Panc1 (cell line): Measurements from ENCODE around the gene CGREF1. TPM values are rescaled to one million over a fixed set of nuclear protein-coding genes. Genes with fewer than 3 reads are reported as not detected.

Source experiments
- ATAC-seq: fragments of 200-7000 bp; cut with Tn5 transposase; 2 replicates; pipeline ENCODE4 v1.9.1; 2020; ENCODE audit warnings: mild to moderate bottlenecking, moderate library complexity
- BruUV-seq: library from RNA; stranded (reverse); fragments of 400-500 nt; replicated peaks from 2 replicates; lab custom pipeline; 2021; lab: Mats Ljungman, UMichigan
- CTCF ChIA-PET: fragments of 300-600 bp; sonication (Branson Sonifier 250); formaldehyde crosslinking; loops from one replicate; lab custom pipeline; 2022; ENCODE audit warnings: antibody characterized with exemption; lab: Charles Lee
- POLR2A ChIA-PET: fragments of 300-600 bp; sonication (Branson Sonifier 250); formaldehyde crosslinking; loops from one replicate; lab custom pipeline; 2022; ENCODE audit warnings: antibody characterized with exemption; lab: Charles Lee
- DNase-seq: peaks from one replicate; pipeline ENCODE4 v3.0.0-alpha.2; 2010; ENCODE audit warnings: low read depth, low spot score
- H3K27ac ChIP-seq: 2 replicates; pipeline ENCODE4 v1.5.1; 2011; ENCODE audit warnings: mild to moderate bottlenecking, low read length, inconsistent platforms
- H3K27me3 ChIP-seq: fragments of 200-500 bp; sonication (Bioruptor generic); 2 replicates; pipeline ENCODE4 v1.6.0; 2014; ENCODE audit warnings: low read length, inconsistent platforms; ENCODE audit not compliant: control insufficient read depth, insufficient read depth
- H3K36me3 ChIP-seq: fragments of 200-500 bp; sonication (Bioruptor generic); 2 replicates; pipeline ENCODE4 v1.5.1; 2014; ENCODE audit warnings: inconsistent platforms, mild to moderate bottlenecking, low read length, moderate library complexity; ENCODE audit not compliant: control insufficient read depth, insufficient read depth
- H3K4me1 ChIP-seq: 2 replicates; pipeline ENCODE4 v1.5.1; 2011; ENCODE audit warnings: inconsistent platforms, mild to moderate bottlenecking, low read length, moderate library complexity; ENCODE audit not compliant: control insufficient read depth, insufficient read depth
- H3K4me3 ChIP-seq, 2 experiments: 2 replicates each; pipeline ENCODE4 v1.5.1; 2011 to 2012; ENCODE audit warnings: low read depth in 2 of 2, low read length in 2 of 2, mild to moderate bottlenecking in 2 of 2, inconsistent platforms in 1 of 2, moderate library complexity in 1 of 2
- H3K9me3 ChIP-seq: fragments of 200-500 bp; sonication (Bioruptor generic); 2 replicates; pipeline ENCODE4 v1.5.1; 2014; ENCODE audit warnings: low read depth, mild to moderate bottlenecking, inconsistent platforms, low read length, moderate library complexity; ENCODE audit not compliant: control insufficient read depth, insufficient read depth
- POLR2AphosphoS5 ChIP-seq: IDR thresholded peaks from 2 replicates; pipeline ENCODE4 v1.6.1; 2012; ENCODE audit warnings: mild to moderate bottlenecking, low read depth, low read length, moderate library complexity
- SIN3A ChIP-seq: IDR thresholded peaks from 2 replicates; pipeline ENCODE4 v1.6.1; 2012; ENCODE audit warnings: low read depth, mild to moderate bottlenecking, low read length, moderate library complexity, borderline replicate concordance; ENCODE audit not compliant: insufficient read depth
- TCF7L2 ChIP-seq: IDR thresholded peaks from 2 replicates; pipeline ENCODE4 v1.6.1; 2011; ENCODE audit warnings: mild to moderate bottlenecking, low read depth, low read length, inconsistent platforms
- in situ Hi-C: cut with HindIII; loops from 2 replicates; pipeline ENCODE4 v1.10.0; 2016; ENCODE audit warnings: low sequenced_read_pairs, low pct_unique_long_range_greater_than_20kb
- intact Hi-C: fragments of 100-400 bp; cut with micrococcal nuclease; formaldehyde crosslinking; loops from one replicate; pipeline ENCODE4 v1.10.0; 2022; ENCODE audit not compliant: unreplicated experiment
- total RNA-seq: library from RNA; stranded (reverse); gene quantifications from one replicate; pipeline ENCODE4 v1.2.1, GENCODE V29; 2021; ENCODE audit not compliant: unreplicated experiment
- TF ChIP-seq, protein P1 (sequence below): fragments of 450-650 bp; IDR thresholded peaks from 2 replicates; pipeline ENCODE4 v1.5.1; 2017; ENCODE audit warnings: mild to moderate bottlenecking
- TF ChIP-seq, protein P2 (sequence below), 2 experiments: IDR thresholded peaks; 2 replicates each; pipeline ENCODE4 v1.6.1; 2011 to 2012; ENCODE audit warnings: low read depth in 2 of 2, control low read depth in 1 of 2, low read length in 1 of 2, mild to moderate bottlenecking in 1 of 2, moderate library complexity in 1 of 2; ENCODE audit not compliant: insufficient read depth in 1 of 2

CGREF1 gene
- total RNA-seq, 1 experiment from 2014 or later, result 10.1 TPM

DNA sequence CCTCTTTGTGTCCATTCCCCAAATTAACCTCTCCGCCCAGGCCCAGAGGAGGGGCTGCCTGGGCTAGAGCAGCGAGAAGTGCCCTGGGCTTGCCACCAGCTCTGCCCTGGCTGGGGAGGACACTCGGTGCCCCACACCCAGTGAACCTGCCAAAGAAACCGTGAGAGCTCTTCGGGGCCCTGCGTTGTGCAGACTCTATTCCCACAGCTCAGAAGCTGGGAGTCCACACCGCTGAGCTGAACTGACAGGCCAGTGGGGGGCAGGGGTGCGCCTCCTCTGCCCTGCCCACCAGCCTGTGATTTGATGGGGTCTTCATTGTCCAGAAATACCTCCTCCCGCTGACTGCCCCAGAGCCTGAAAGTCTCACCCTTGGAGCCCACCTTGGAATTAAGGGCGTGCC is 18.9 kb downstream of the CGREF1 start:
- CTCF ChIA-PET, result interaction anchor here (0.5 kb wide), 1 partner anchor 62 kb away, joined by 3 read pairs; no protein-coding TSS in a partner anchor
- Histone ChIP-seq H3K9me3 (no peaks in the 10 kb centered on the region), H3K4me3 (no peak overlapping the region), H3K27me3 (no peaks in the 10 kb centered on the region), H3K36me3 (no peaks in the 10 kb centered on the region), H3K27ac (no peak overlapping the region), H3K4me1 (no peaks in the 10 kb centered on the region)
- intact Hi-C loops (no loop called here), in situ Hi-C loops (no loop called here)
- DNase-seq, result no peak
- POLR2A ChIA-PET, result no interaction called here
- no peak for ATAC-seq
- TF ChIP-seq, protein P1, sequence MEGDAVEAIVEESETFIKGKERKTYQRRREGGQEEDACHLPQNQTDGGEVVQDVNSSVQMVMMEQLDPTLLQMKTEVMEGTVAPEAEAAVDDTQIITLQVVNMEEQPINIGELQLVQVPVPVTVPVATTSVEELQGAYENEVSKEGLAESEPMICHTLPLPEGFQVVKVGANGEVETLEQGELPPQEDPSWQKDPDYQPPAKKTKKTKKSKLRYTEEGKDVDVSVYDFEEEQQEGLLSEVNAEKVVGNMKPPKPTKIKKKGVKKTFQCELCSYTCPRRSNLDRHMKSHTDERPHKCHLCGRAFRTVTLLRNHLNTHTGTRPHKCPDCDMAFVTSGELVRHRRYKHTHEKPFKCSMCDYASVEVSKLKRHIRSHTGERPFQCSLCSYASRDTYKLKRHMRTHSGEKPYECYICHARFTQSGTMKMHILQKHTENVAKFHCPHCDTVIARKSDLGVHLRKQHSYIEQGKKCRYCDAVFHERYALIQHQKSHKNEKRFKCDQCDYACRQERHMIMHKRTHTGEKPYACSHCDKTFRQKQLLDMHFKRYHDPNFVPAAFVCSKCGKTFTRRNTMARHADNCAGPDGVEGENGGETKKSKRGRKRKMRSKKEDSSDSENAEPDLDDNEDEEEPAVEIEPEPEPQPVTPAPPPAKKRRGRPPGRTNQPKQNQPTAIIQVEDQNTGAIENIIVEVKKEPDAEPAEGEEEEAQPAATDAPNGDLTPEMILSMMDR, result no peak
- TF ChIP-seq TCF7L2, result no peak
- TF ChIP-seq, protein P2, sequence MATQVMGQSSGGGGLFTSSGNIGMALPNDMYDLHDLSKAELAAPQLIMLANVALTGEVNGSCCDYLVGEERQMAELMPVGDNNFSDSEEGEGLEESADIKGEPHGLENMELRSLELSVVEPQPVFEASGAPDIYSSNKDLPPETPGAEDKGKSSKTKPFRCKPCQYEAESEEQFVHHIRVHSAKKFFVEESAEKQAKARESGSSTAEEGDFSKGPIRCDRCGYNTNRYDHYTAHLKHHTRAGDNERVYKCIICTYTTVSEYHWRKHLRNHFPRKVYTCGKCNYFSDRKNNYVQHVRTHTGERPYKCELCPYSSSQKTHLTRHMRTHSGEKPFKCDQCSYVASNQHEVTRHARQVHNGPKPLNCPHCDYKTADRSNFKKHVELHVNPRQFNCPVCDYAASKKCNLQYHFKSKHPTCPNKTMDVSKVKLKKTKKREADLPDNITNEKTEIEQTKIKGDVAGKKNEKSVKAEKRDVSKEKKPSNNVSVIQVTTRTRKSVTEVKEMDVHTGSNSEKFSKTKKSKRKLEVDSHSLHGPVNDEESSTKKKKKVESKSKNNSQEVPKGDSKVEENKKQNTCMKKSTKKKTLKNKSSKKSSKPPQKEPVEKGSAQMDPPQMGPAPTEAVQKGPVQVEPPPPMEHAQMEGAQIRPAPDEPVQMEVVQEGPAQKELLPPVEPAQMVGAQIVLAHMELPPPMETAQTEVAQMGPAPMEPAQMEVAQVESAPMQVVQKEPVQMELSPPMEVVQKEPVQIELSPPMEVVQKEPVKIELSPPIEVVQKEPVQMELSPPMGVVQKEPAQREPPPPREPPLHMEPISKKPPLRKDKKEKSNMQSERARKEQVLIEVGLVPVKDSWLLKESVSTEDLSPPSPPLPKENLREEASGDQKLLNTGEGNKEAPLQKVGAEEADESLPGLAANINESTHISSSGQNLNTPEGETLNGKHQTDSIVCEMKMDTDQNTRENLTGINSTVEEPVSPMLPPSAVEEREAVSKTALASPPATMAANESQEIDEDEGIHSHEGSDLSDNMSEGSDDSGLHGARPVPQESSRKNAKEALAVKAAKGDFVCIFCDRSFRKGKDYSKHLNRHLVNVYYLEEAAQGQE (IDR thresholded peaks at IDR 0.05; ENCODE audit: insufficient read depth in 1 of 2, low read depth in 2 of 2, low read length in 1 of 2), result no peak
- no peak for TF ChIP-seq SIN3A
- TF ChIP-seq POLR2AphosphoS5, result no peak
- no TSS peak for BruUV-seq

DNA sequence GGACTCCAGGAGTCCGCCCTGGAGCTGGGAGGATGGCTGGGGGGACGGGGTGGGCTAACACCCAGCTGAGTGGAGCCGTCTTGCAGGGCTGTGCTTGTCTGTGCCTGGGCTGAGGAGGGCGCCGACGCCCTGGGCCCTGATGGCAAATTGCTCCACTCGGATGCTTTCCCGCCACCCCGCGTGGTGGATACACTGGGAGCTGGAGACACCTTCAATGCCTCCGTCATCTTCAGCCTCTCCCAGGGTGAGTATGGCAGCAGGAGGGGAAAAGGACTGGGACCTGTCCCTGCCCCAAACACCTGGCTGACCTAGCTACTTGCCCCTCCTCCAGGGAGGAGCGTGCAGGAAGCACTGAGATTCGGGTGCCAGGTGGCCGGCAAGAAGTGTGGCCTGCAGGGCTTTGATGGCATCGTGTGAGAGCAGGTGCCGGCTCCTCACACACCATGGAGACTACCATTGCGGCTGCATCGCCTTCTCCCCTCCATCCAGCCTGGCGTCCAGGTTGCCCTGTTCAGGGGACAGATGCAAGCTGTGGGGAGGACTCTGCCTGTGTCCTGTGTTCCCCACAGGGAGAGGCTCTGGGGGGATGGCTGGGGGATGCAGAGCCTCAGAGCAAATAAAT is 19.5 kb downstream of the CGREF1 start:
- Histone ChIP-seq H3K9me3 (no peaks in the 10 kb centered on the region), H3K4me1 (no peaks in the 10 kb centered on the region), H3K4me3 (no peak overlapping the region), H3K27me3 (no peaks in the 10 kb centered on the region), H3K27ac (no peak overlapping the region), H3K36me3 (no peaks in the 10 kb centered on the region)
- intact Hi-C loops (loop anchor here (5.0 kb wide), 1 partner anchor 183 kb away; the partner anchor contains the start of gene TRIM54), in situ Hi-C loops (no loop called here)
- POLR2A ChIA-PET, result interaction anchor here (0.6 kb wide), 1 partner anchor 180 kb away, joined by 3 read pairs; no protein-coding TSS in a partner anchor
- ATAC-seq (peak; percentile 14; the same call in 1 of the 2 replicates), DNase-seq (no peak)
- TF ChIP-seq, protein P1, result no peak
- no peak for TF ChIP-seq SIN3A
- TF ChIP-seq, protein P2 (IDR thresholded peaks at IDR 0.05; ENCODE audit: insufficient read depth in 1 of 2, low read depth in 2 of 2, low read length in 1 of 2), result no peak
- TF ChIP-seq POLR2AphosphoS5, result no peak
- TF ChIP-seq TCF7L2, result no peak
- no TSS peak for BruUV-seq
- CTCF ChIA-PET, result interaction anchor here (0.5 to 1.2 kb wide), 2 partner anchors 63 to 92 kb away, joined by 3 to 4 read pairs; no protein-coding TSS in a partner anchor
